ENCODE measurements around the gene ENO2. TPM values are rescaled to one million over a fixed set of nuclear protein-coding genes. Genes with fewer than 3 reads are reported as not detected.

Gene ENO2
- polyA plus RNA-seq, 1 donor, result 4.8 TPM

DNA sequence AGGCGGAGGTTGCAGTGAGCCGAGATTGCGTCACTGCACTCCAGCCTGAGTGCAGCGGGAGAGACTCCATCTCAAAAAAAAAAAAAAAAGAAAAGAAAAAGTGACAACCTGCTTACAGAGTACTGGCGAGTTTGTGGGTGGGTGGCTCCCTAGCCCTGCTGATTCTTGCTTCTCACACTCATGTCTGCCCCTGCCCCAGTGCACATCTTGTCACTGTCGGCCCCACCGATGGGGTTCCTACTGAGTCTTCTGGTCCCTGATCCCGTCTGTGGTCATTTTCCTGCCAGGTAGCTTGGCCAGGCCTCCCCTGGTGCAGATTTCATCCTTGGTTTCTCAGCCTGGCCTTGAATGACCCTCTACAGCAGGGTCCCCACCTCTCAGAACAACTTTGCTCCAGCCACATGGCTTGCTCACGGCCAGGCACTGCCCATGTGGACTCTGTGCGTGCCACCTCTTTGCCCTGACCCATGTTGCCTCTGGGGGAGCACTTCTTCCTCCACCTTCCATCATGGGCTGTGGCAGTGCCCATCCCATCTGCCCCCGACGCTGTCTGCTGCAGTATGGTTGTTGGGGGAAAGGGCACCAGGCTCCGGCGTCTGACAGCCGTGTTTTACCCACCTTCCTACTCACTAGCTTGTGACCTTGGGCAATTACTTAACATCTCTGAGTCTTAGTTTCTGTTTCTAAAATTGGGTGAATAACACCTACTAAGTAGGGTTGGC lies 34.7 kb downstream of the ENO2 start:
- DNase-seq, result no peak

DNA sequence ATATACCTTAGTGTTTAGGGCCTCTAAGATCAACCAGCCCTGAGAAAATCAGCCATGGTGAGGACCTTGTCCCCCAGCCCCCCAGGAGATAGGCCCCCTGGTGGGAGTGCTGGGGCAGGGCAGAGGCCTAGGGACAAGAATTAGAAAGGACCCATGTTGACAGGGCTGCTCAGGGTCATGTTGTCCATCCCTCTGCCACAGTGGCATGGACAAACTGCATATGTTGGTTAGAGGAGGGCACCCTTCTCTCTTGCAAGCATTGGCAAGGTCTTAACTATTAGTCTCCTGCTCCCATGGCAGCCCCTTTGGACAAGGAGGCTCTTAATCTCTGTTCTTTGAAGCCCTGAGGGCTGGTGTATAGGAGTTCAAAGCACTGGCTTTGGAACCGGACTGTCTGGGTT lies 36.0 kb downstream of the ENO2 start:
- no peak for DNase-seq

DNA sequence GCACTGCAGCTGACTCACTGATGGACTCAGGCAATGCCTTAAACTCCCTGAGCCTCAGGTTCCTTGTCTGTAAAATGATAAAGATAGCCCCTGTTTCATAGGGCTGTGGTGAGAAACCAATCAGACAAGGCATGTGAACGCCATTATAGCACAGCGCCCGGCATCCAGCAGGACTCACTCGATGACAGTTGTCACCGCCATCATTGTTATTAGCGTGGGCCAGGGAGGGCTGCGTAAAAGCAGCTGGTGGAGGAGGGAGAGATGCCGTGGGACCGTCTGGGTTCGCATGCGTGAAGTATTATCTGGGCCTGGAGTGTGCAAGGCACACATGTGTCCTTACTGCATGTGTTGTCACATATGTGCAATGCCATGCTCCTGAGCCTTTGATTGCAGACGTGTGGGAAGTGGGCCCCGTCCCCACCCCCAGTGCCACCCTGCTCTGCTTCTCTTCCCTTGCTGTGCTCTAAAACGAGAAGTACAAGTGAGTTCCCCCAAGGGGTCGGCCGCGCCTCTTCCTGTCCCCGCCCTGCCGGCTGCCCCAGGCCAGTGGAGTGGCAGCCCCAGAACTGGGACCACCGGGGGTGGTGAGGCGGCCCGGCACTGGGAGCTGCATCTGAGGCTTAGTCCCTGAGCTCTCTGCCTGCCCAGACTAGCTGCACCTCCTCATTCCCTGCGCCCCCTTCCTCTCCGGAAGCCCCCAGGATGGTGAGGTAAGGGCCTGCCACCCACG lies 36.6 kb downstream of the ENO2 start, which contains the start of gene PTPN6:
TSS of gene PTPN6 (plus strand) at position 546 of the 730 bp plus-strand sequence. CDS start at position 703, 157 bp downstream.
- no peak for DNase-seq

DNA sequence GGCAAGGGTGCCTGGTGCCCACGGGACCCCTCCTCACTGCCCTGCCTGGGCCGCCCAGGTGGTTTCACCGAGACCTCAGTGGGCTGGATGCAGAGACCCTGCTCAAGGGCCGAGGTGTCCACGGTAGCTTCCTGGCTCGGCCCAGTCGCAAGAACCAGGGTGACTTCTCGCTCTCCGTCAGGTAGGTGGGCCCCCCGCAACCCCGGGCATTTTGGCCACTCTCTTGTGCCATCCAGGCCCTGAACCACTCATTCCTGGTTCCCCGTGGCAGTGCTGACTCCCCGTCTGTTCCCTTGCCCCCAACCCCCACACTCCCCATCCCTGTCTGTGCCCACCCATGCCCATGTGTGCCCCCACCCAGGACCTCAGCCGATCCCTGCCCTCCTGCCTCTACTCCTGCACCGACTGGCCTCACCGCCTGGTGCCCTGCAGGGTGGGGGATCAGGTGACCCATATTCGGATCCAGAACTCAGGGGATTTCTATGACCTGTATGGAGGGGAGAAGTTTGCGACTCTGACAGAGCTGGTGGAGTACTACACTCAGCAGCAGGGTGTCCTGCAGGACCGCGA lies 37.3 kb downstream of the ENO2 start:
- no peak for DNase-seq

DNA sequence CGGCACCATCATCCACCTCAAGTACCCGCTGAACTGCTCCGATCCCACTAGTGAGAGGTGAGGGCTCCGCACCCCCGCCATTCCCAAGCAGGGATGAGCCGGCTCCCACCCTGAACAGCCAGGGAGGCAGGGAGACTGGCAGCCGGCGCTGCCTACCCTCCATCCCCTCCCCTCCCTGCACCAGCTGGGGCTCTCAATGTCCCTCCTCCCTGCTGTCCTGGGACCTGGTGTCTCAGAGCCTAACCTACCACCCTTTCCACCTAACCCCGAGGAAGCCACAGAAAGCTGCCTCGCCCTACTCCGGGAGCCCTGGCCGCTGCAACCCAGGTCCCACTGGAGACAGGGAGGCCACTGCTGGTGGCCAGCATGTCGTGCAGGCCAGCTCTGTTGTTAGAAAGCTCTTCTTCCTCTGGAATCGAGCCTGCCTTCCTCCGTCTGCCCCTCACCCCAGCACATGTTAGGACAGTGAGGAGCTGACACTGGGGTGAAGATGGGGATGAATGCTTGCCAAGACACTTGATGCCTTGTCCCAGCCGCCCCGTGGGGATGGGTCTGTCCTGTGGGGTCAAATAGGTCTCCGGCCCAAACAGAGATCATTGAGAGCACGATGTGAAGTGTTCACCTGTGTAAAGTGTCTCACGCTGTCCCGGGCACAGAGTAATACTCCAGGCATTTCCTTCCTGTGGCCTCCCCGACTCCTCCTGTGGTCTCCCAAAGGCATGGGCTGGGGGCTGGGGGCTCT lies 37.9 kb downstream of the ENO2 start:
- DNase-seq, result no peak

DNA sequence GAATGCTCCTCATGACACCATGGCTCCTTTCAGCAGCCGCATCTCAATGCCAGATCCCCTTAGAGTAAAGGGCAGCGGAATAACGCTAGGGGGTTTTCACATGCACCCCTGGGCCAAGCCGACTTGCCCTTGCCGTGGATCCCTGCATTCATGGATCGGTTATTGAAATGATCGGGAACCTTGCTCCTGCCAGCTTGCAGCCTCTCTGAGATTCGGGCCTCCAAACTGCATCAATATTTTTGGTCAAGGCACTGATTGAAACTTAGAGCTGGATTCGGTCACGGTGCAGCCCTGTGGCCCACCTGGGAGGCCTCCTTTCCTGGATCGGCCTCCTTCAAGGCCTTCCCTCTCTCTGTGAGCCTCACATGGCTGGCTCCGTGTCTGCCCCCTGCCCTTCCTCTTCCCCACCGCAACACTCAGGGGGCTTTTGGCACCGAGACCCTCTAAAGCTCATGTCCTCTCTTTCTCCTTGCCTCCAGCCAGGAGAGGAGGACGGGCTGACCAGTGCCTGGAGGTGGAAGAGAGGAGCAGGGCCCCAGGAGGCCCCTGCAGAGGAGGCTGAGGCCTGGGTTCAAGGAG lies 38.6 kb downstream of the ENO2 start:
- DNase-seq, result no peak

DNA sequence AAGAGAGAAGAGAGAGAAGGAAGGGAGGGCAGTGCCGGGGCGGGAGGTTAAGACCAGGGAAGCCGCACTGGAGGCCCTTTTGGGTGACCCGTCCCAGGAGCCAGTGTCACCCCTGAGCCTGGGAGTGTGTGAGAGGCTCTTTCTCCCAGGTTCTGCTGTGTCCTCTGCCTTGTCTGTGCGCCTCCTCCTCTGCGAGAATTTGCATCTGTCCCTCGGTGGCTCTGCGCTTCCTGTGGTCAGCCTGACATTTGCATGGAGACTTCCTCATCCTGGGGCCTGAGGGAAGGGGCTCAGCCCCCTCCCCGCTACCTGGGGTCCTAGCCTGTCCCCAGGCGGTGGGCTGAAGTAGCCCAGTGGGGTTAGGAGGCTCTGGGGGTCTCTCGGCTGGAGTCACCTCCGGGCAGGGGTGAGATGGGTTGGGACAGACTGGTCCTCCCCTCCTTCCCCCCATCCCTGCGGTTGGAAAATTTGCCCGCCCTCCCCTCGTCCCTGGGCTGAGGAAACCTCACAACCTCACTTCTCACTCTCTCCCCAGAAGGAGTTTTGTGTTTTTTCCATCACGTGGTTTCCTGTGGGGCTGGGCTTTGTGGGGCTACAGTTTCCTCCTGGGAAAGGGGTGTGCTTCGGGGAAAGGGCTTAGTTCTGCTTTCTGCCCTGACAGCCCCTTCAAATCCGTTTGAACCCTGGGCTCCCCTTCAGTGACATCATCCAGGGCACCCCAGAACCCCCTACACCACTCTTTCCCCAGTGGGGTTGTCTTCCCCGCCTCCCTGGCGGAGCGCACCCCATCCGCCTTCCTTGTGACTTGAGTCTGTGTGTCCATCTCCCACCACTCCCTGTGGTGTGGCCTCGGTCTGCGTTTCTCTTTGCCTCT lies 39.3 kb downstream of the ENO2 start:
- peak; percentile 85 for DNase-seq

DNA sequence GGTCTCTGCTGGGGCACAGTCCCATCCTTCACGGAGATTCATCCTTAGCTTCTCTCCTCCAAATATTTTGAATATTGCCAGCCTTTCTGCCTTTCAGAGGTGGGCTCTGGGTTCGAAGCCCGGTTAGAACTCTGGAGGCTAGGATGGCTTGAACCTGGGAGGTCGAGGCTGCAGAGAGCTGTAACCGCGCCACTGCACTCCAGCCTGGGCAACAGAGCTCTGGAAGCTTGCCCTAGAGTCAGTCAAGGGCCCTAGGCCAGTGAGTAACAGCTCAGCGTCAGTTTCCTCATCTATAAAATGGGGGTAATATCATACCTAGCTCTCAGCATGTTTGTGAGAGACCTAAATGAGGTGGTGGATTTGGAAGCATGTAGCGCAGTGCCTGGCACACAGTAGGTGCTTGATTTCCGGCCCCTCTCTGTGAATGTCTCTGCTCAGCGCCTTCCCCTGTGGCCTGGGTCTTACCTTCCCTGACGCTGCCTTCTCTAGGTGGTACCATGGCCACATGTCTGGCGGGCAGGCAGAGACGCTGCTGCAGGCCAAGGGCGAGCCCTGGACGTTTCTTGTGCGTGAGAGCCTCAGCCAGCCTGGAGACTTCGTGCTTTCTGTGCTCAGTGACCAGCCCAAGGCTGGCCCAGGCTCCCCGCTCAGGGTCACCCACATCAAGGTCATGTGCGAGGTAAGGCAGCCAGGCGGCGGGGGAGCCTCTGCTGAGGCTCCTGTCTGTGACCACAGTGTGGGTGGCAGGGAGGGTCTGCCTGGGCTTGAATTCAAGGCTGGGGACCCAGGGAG lies 40.1 kb downstream of the ENO2 start:
- no peak for DNase-seq

DNA sequence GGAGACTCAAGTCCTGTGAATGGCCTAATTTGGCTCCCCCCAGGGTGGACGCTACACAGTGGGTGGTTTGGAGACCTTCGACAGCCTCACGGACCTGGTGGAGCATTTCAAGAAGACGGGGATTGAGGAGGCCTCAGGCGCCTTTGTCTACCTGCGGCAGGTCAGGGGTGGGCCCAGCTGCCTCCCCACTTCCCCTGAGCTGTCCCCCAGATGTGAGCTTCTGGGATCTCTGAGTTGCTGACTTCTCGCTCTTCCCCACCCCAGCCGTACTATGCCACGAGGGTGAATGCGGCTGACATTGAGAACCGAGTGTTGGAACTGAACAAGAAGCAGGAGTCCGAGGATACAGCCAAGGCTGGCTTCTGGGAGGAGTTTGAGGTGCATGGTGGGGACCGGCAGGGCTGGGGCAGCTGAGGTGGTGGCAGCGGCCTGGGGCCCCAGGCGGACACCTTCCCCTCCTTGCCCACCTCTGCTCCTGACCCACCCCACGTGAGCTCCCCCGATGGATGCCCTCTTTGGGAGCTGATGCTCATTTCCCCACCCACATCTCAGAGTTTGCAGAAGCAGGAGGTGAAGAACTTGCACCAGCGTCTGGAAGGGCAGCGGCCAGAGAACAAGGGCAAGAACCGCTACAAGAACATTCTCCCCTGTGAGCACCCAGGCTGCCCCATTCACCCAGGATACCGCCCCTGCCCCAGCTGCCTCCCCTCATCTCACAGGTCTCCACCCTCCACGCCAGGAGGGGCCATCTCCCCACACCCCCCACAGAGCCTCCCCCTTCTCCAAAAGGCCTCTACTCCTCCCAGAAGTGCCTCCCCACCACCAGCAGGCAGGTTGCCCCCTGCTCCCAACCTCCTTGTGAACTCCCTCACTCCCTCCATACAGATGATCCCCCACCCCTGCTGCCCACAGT lies 41.0 kb downstream of the ENO2 start:
- no peak for DNase-seq

DNA sequence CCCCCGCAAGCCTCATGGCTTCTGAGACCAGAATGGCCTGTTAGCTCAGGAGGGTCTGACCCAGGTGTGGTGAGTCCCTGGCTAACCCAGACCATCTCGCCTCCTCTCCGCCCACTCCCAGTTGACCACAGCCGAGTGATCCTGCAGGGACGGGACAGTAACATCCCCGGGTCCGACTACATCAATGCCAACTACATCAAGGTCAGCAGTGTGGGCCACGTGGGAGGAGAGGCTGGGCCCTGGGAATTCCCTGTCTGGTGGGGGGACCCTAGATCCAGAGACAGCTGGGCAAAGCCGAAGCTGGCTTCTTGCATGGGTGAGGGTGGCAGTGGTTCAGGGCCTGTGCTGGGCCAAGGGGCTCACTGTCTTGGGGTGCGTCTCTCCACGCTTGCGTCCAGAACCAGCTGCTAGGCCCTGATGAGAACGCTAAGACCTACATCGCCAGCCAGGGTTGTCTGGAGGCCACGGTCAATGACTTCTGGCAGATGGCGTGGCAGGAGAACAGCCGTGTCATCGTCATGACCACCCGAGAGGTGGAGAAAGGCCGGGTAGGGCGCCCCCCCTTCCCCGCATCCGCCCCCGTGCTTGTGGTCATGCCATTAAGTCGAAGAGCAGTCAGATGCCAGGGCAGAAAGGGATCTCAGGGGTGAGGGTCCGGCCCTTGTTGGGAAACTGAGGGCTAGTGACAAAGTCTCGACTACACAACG lies 41.8 kb downstream of the ENO2 start:
- no peak for DNase-seq

DNA sequence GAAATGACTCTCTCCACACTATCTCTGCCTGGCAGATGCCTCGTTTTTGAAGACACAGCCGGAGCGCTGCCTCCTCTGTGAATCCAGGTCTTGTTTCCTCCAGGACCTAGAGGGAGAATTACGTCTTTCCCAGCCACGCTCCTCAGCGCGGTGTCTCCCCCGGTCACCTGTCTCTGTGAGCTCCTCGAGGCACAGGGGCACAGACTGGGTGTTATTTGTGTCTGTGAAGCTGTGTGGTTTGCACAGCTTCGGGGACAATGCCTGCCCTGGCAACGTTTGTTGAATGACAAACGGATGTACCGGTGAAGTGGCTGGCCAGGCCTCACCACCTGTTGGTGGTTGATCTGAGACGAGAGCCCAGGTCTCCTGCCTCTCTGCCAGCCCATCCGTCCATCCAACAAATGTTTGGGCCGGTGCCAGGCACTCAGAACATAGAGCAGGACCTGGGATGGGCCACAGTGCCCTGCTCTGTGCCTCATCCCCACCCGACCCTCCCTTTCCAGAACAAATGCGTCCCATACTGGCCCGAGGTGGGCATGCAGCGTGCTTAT lies 42.8 kb downstream of the ENO2 start:
- no peak for DNase-seq

DNA sequence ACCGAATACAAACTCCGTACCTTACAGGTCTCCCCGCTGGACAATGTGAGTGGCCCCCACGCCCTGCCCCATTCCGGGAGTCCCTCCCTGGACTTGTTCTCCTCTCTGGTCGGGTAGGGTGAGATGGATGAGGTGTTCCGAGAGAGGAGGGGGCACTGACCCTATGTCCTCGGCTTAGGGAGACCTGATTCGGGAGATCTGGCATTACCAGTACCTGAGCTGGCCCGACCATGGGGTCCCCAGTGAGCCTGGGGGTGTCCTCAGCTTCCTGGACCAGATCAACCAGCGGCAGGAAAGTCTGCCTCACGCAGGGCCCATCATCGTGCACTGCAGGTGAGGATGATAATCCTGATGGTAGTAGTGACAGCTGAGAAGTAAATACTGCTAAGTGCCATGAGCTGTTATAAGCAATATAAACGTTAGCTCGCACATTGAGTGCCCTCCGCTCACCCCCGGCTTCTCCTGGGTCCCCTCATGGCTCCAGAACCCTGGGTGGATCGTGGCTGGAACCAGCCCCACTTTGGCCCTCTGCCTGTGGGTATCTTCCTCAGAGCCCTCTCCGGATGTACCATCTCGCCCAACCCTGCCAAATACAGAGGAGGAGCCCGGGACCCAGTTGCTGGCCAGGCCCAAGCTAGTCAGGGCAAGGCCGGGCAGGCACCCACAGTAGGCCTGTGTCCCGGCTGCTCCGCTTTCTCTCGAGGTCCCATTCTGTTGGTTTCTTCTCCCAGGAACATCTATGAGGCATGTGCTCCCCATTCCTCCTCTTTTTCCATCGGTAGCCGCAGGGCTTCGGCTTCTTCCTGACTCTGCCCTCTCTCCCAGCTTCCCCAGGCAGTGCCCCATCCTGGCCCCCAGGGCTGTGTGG lies 43.6 kb downstream of the ENO2 start:
- no peak for DNase-seq

DNA sequence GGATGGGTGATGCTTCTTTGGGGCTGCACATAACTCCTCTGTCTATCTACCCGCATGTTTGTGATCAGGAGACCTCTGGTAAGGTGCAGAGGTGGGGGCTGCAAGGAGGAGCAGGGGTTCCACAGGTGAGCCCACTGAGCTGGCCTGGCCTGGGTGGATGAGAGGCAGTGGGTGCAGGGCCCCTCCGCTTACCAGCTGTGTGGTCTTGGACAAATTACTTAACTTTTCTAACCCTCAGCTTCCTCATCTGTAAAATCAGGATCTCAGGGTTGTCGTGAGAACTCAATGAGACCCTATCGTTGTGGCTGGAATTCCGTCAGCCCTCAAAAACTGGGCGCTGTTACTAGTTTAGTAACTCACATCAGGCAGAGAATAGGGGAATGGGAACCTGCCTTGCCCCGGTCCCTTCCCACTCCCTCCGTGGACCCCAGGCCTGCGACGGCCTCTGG lies 44.3 kb downstream of the ENO2 start:
- DNase-seq, result no peak

DNA sequence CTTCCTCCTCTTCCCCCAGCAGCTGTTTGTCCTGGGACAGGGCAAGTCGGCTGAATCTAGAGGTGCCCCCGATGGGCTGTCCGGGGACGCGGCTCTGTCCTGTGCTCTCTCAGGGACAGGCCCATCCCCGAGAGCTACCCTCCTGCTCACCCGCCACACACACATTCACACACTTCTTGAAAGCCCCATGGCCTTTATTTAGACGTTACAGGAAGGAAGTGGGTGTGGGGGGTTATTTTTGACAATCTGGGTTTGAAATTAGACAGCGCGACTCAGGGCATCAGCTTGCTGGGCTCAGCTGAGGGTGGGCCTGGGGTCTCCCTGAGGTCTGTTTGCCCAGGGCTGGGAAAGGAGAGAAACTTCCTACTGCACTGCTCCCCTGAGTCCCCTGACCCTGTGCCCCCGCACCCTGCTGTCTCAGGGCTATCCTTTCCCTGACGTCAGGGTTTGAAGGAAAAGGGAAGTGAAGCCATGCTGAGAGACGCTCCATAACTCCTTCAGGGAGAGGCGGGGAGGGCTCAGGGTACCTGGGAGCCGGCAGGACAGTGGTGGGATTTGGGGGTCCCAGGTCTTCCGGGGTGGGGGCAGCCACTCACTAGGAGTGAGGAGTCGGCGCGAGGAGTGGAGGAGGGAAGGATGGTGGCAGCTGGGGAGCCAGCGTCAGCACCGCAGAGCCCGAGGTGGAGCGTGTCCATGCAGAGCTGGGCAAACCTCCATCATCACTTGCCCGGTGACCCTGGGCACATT lies 44.9 kb downstream of the ENO2 start:
- DNase-seq, result no peak

DNA sequence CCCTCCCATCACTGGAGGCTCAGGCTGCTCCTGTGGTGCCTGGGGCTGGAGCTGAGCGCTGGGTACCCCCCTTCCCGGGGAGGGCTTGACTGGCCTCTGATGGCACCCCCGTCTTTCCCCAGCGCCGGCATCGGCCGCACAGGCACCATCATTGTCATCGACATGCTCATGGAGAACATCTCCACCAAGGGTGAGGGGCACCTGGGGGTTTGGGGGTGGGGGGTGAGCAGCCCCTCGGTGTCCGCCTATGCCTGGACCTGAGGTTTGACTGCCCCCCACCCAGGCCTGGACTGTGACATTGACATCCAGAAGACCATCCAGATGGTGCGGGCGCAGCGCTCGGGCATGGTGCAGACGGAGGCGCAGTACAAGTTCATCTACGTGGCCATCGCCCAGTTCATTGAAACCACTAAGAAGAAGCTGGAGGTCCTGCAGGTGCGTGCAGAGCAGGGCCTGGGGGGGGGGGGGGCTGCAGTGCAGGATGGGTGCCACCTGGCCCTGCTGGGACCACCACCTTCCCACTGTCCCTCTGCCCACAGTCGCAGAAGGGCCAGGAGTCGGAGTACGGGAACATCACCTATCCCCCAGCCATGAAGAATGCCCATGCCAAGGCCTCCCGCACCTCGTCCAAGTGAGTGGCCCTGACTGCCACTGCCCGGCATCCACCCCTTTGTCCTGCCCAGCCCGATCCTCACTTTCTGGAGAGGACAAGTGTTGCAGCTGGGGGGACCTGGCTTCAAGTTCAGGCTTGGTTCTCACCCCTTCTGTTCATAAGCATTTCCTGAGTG lies 45.6 kb downstream of the ENO2 start:
- DNase-seq, result no peak
